ENCODE measurements around the gene RAPGEF3.

RAPGEF3 gene

GRCh38 chr12:47715877-47716548 lies 42.7 kb downstream of the RAPGEF3 start:
- DNase-seq = no peak

- peak; percentile 49 for DNase-seq
Measured at GRCh38 chr12:47715393-47715876, 43.2 kb downstream of the RAPGEF3 start.

- DNase-seq = no peak
Measured at GRCh38 chr12:47714826-47715386, 43.8 kb downstream of the RAPGEF3 start.

GRCh38 chr12:47712171-47712570 lies 46.5 kb downstream of the RAPGEF3 start:
- no peak for DNase-seq

GRCh38 chr12:47711448-47711847 lies 47.2 kb downstream of the RAPGEF3 start:
- DNase-seq = no peak

GRCh38 chr12:47710278-47710677 lies 48.4 kb downstream of the RAPGEF3 start:
- DNase-seq = no peak

- DNase-seq = no peak
Measured at GRCh38 chr12:47709671-47710070, 49.0 kb downstream of the RAPGEF3 start.

GRCh38 chr12:47709237-47709636 lies 49.4 kb downstream of the RAPGEF3 start:
- no peak for DNase-seq

GRCh38 chr12:47707905-47708543 lies 50.7 kb downstream of the RAPGEF3 start:
- DNase-seq = no peak

- DNase-seq = no peak
Measured at GRCh38 chr12:47707355-47707754, 51.3 kb downstream of the RAPGEF3 start.

GRCh38 chr12:47705566-47706425 lies 52.9 kb downstream of the RAPGEF3 start, which contains the start of gene RPAP3:
Gene RPAP3 (minus strand): TSS chr12:47706030. CDS start chr12:47702840, 3,190 bp downstream.
- peak; percentile 89 for DNase-seq

GRCh38 chr12:47705229-47705565 lies 53.5 kb downstream of the RAPGEF3 start:
- no peak for DNase-seq

GRCh38 chr12:47704719-47705118 lies 54.0 kb downstream of the RAPGEF3 start:
- no peak for DNase-seq

- no peak for DNase-seq
Measured at GRCh38 chr12:47700263-47700662, 58.4 kb downstream of the RAPGEF3 start.

- no peak for DNase-seq
Measured at GRCh38 chr12:47698631-47699030, 60.0 kb downstream of the RAPGEF3 start.

GRCh38 chr12:47698055-47698454 lies 60.6 kb downstream of the RAPGEF3 start:
- no peak for DNase-seq

- no peak for DNase-seq
Measured at GRCh38 chr12:47689215-47689614, 69.5 kb downstream of the RAPGEF3 start.

GRCh38 chr12:47687636-47688035 lies 71.0 kb downstream of the RAPGEF3 start:
- no peak for DNase-seq

- DNase-seq = no peak
Measured at GRCh38 chr12:47686645-47687240, 71.9 kb downstream of the RAPGEF3 start.

All from NCI-H510A (cell line).